ENCODE data around the gene UPK2. TPM values are rescaled to one million over a fixed set of nuclear protein-coding genes. Genes with fewer than 3 reads are reported as not detected.

UPK2 gene
- total and polyA plus RNA-seq, 2 donors (not counting 1 experiment from before 2014, with no cell fraction given), result not detected

DNA sequence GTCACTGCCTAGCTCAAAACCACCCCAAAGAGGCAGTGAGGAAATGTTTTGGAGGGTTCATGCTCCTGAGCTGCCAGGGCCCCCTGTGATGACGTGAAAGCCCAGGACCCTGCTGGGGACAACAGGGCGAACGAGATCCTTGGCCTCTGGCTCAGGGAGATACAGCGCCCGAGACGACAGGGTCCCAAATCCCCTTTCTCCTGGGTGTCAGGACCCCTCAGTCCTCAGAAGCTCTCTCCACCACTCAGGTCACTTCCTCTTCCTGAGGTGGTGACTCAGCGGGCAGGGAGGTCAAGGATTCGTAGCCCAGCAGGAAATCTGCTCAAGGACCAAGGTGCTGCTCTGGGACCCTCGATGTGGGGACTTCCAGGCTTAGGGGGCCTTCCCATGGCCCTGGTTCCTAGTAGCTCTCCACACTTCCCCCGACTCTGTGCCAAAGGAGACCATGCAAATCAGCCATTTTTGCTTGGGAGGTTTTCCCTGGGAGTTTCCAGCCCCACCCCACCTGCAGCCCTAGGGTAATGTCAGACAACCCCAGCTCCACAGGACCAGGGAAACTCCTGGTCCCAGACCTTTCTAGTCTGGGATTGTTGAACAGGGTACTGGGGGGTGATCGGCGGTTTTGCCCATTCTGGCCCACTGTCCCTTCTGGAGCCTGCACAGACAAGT is 43.2 kb upstream of the UPK2 start:
- peak in 1 of 2 donors; percentile 31 for DNase-seq (ENCODE audit: low read depth in 2 of 2)
- no peaks in the 10 kb centered on the region for H4K20me1 ChIP-seq (ENCODE audit: control insufficient read depth, extremely low read depth, insufficient read depth, low read length)
- no peaks in the 10 kb centered on the region for H3K9me3 ChIP-seq (ENCODE audit: control insufficient read depth, insufficient read depth, low read depth, low read length)
- peak overlapping the region; percentile 90 for H3K27ac ChIP-seq (ENCODE audit: insufficient read depth, low read length)
- H2AFZ ChIP-seq (ENCODE audit: low read length), result no peak overlapping the region
- H3K36me3 ChIP-seq (ENCODE audit: control insufficient read depth, insufficient read depth, low read length), result peaks cover 3% of the 10 kb centered on the region
- no peaks in the 10 kb centered on the region for H3K27me3 ChIP-seq (ENCODE audit: control insufficient read depth, insufficient read depth, low read length)
- peaks cover 76% of the 10 kb centered on the region for H3K79me2 ChIP-seq (ENCODE audit: control insufficient read depth, insufficient read depth, low read length)
- peak overlapping the region in 1 of 4 experiments; percentile 38 for H3K4me3 ChIP-seq (replicated peaks in 1 of 4; ENCODE audit: control extremely low read depth in 1 of 4, insufficient read depth in 1 of 4, low read depth in 3 of 4, low read length in 4 of 4)
- H3K9ac ChIP-seq (ENCODE audit: insufficient read depth, low read length), result peak overlapping the region; percentile 48
- peaks cover 78% of the 10 kb centered on the region for H3K4me1 ChIP-seq (ENCODE audit: control insufficient read depth, extremely low read depth, insufficient read depth, low read length)
- no peak for TF ChIP-seq CTCF (conservative IDR thresholded peaks at IDR 0.05 in 1 of 2, IDR thresholded peaks at IDR 0.05 in 1 of 2; ENCODE audit: low read depth in 1 of 2, low read length in 2 of 2)
- TF ChIP-seq EZH2 (IDR thresholded peaks at IDR 0.05; ENCODE audit: low read length, missing control alignments), result no peak
- peak overlapping the region; percentile 61 for H3K4me2 ChIP-seq (ENCODE audit: extremely low read depth, insufficient read depth, low read length)

GRCh38 chr11:118913411-118914125 is 42.5 kb upstream of the UPK2 start:
- no peak for DNase-seq (ENCODE audit: low read depth in 2 of 2)
- Histone ChIP-seq H3K4me1 (ENCODE audit: control insufficient read depth, extremely low read depth, insufficient read depth, low read length) (peaks cover 74% of the 10 kb centered on the region), H3K4me3 (replicated peaks in 1 of 4; ENCODE audit: control extremely low read depth in 1 of 4, insufficient read depth in 1 of 4, low read depth in 3 of 4, low read length in 4 of 4) (peak overlapping the region in 1 of 4 experiments; percentile 17), H3K9ac (ENCODE audit: insufficient read depth, low read length) (peak overlapping the region; percentile 9), H3K27ac (ENCODE audit: insufficient read depth, low read length) (peak overlapping the region; percentile 90), H3K36me3 (ENCODE audit: control insufficient read depth, insufficient read depth, low read length) (no peaks in the 10 kb centered on the region), H3K27me3 (ENCODE audit: control insufficient read depth, insufficient read depth, low read length) (no peaks in the 10 kb centered on the region), H3K4me2 (ENCODE audit: extremely low read depth, insufficient read depth, low read length) (peak overlapping the region; percentile 17), H3K79me2 (ENCODE audit: control insufficient read depth, insufficient read depth, low read length) (peaks cover 74% of the 10 kb centered on the region), H2AFZ (ENCODE audit: low read length) (no peak overlapping the region), H3K9me3 (ENCODE audit: control insufficient read depth, insufficient read depth, low read depth, low read length) (no peaks in the 10 kb centered on the region), H4K20me1 (ENCODE audit: control insufficient read depth, extremely low read depth, insufficient read depth, low read length) (no peaks in the 10 kb centered on the region)
- TF ChIP-seq EZH2 (IDR thresholded peaks at IDR 0.05; ENCODE audit: low read length, missing control alignments) (no peak), CTCF (conservative IDR thresholded peaks at IDR 0.05 in 1 of 2, IDR thresholded peaks at IDR 0.05 in 1 of 2; ENCODE audit: low read depth in 1 of 2, low read length in 2 of 2) (no peak)

DNA sequence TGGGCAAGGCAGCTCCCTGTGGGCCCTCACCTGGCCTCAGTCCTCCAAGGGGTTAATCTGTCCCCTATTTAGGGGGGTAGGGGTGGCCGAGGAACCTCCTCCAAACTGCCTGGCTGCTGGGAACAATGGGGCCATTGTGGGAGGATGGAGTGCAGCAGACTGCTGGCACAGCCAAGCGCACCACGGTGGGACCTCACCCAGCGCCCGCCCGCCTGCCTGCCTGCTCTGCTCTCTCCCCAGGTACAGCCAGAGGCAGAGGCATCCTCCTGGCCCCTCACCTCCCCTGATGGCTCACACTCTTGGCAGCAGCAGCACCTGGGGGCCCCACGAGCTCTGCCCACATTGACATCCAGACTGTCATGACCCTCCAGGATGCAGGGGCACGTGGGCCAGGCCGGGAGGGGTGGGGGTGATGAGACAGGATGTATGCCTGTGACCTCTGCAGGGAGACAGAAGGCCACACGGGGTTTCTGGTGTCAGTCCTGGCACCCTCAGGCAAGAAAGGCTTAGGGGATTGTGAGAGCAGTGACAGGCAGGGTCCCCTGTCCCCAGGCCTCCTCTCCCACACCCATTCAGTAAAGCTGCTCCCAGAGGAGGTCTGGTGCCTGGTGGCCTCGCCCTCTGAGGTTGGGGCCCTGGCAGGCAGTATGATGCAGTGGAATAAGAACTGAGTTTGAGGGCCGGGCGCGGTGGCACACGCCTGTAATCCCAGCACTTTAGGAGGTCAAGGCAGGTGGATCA is 41.8 kb upstream of the UPK2 start:
- H3K36me3 ChIP-seq (ENCODE audit: control insufficient read depth, insufficient read depth, low read length), result no peaks in the 10 kb centered on the region
- peak overlapping the region; percentile 17 for H3K4me2 ChIP-seq (ENCODE audit: extremely low read depth, insufficient read depth, low read length)
- no peak overlapping the region for H2AFZ ChIP-seq (ENCODE audit: low read length)
- H3K4me3 ChIP-seq (replicated peaks in 1 of 4; ENCODE audit: control extremely low read depth in 1 of 4, insufficient read depth in 1 of 4, low read depth in 3 of 4, low read length in 4 of 4), result peak overlapping the region in 1 of 4 experiments; percentile 17
- H3K9ac ChIP-seq (ENCODE audit: insufficient read depth, low read length), result peak overlapping the region; percentile 23
- TF ChIP-seq CTCF (conservative IDR thresholded peaks at IDR 0.05 in 1 of 2, IDR thresholded peaks at IDR 0.05 in 1 of 2; ENCODE audit: low read depth in 1 of 2, low read length in 2 of 2), result no peak
- DNase-seq (ENCODE audit: low read depth in 2 of 2), result peak in 1 of 2 donors; percentile 39
- H3K27me3 ChIP-seq (ENCODE audit: control insufficient read depth, insufficient read depth, low read length), result no peaks in the 10 kb centered on the region
- no peaks in the 10 kb centered on the region for H3K9me3 ChIP-seq (ENCODE audit: control insufficient read depth, insufficient read depth, low read depth, low read length)
- H4K20me1 ChIP-seq (ENCODE audit: control insufficient read depth, extremely low read depth, insufficient read depth, low read length), result no peaks in the 10 kb centered on the region
- peaks cover 72% of the 10 kb centered on the region for H3K79me2 ChIP-seq (ENCODE audit: control insufficient read depth, insufficient read depth, low read length)
- H3K27ac ChIP-seq (ENCODE audit: insufficient read depth, low read length), result peak overlapping the region; percentile 52
- H3K4me1 ChIP-seq (ENCODE audit: control insufficient read depth, extremely low read depth, insufficient read depth, low read length), result peaks cover 72% of the 10 kb centered on the region
